ENCODE measurements around the gene DCLK3. TPM values are rescaled to one million over a fixed set of nuclear protein-coding genes. Genes with fewer than 3 reads are reported as not detected.

Gene DCLK3
- total and polyA plus RNA-seq, 2 of the 8 experiments (the other 6 are each of a cell fraction or from before 2014, with no cell fraction given), result 0.27 to 0.63 TPM

GRCh38 chr3:36800533-36801116 is 36.3 kb upstream of the DCLK3 start (continued):
- no peak for TF ChIP-seq KDM4A (IDR thresholded peaks at IDR 0.05; ENCODE audit: low read depth, low read length, severe bottlenecking)
